PC-9 (cell line): ENCODE data around the gene ZNF225.

Experiments used
- CTCF ChIP-seq: fragments of 200-600 bp; sonication (generic); conservative IDR thresholded peaks from 2 replicates; pipeline ENCODE4 v1.6.1; 2017; ENCODE audit warnings: mixed run types, antibody characterized with exemption, mild to moderate bottlenecking, moderate library complexity
- EZH2 ChIP-seq: fragments of 200-600 bp; sonication (generic); IDR thresholded peaks from 2 replicates; pipeline ENCODE4 v1.8.0; 2017; ENCODE audit warnings: antibody characterized with exemption, low read depth

DNA sequence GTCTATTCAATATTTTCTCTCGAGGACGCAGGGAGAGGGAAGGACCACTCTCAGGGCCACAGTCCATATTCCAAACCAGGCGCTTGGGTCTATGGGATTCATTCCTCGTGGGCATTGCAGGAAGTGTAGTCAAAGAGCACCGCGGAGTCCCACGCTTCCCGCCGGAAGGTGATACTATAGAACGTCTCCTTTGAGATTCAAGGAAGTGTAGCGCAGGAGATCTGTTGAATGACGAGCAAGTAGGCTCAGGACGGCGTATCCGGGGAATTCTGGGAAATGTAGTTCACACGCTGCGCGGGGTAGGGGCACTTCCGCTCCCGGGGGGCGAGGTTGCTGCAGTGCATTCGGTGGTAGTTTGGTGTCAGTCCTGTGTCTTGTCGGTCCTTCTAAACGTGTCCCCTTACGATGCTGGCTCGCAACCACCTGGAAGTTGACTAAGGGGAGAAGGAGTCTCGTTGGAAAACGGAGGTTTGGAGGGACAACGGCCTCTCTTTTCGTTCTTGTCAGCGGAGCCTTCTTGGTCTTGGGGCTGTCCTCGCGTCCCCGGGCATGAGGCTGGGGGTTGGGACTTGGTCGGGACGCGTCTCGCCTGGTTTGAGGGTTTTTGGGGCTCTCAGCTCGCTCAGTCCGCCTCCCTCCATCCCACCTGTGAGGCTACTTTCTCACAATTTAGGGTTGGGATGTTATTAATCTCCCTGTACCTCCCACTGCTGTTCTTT is 41.2 kb upstream of the ZNF225 start, which contains the start of gene ZNF284:
- no peak for TF ChIP-seq CTCF
- TF ChIP-seq EZH2: no peak
